ENCODE data around the gene SSR3. TPM values are rescaled to one million over a fixed set of nuclear protein-coding genes. Genes with fewer than 3 reads are reported as not detected.

Gene SSR3
- total RNA-seq, 2 experiments from 2014 or later: 63.3 to 158 TPM

- ChIA-PET POLR2A (no interaction called here), CTCF (ENCODE audit: unreplicated experiment) (no interaction called here)
Observed at GRCh38 chr3:156530980-156531379, 23.9 kb downstream of the SSR3 start.

DNA sequence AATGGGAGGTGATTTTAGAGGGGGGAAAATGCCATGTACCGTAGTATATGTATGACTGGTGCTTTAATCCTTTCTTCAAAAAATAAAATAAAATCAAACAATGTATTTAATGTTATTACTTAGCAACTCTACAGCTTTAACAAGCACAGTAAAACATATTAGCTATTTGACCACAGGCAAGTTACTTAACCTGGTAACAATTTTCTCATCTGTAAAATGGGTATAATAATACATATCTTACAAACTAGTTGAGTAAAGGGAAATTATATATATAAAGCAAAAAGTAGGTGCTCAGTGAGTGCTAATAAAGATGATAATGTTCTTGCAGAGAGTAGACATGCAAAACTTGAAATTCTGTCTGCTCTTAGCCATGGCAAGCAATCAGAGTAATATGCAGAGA is 27.9 kb downstream of the SSR3 start:
- BruUV-seq (replicated peaks): no TSS peak
- H3K27ac ChIP-seq (ENCODE audit: low read depth, low read length, poor library complexity, severe bottlenecking): no peak overlapping the region
- H3K4me1 ChIP-seq (ENCODE audit: insufficient read depth, low read length, poor library complexity, severe bottlenecking): no peaks in the 10 kb centered on the region
- POLR2A ChIA-PET: interaction anchor here (0.6 kb wide), 1 partner anchor 56 kb away, joined by 3 read pairs; no protein-coding TSS in a partner anchor
- no peaks in the 10 kb centered on the region for H3K9me3 ChIP-seq (ENCODE audit: low read length)
- no peak for TF ChIP-seq CTCF (conservative IDR thresholded peaks at IDR 0.05; ENCODE audit: low read length)
- no peak for TF ChIP-seq EZH2phosphoT487 (IDR thresholded peaks at IDR 0.05; ENCODE audit: borderline replicate concordance, low read depth, low read length)
- intact Hi-C loops (cut with micrococcal nuclease; ENCODE audit: unreplicated experiment): no loop called here
- no peaks in the 10 kb centered on the region for H3K79me2 ChIP-seq (ENCODE audit: insufficient read depth, low read depth, low read length)
- H3K9me2 ChIP-seq (ENCODE audit: insufficient read depth, low read length): no peaks in the 10 kb centered on the region
- H4K20me1 ChIP-seq (ENCODE audit: insufficient read depth, low read length): no peaks in the 10 kb centered on the region
- H3K36me3 ChIP-seq (ENCODE audit: insufficient read depth, low read length): no peaks in the 10 kb centered on the region
- H3K4me3 ChIP-seq (ENCODE audit: low read depth, low read length, poor library complexity, severe bottlenecking): no peak overlapping the region
- CTCF ChIA-PET (ENCODE audit: unreplicated experiment): no interaction called here
- H3K4me2 ChIP-seq (ENCODE audit: low read length): no peak overlapping the region
- DNase-seq (ENCODE audit: low spot score): no peak
- H2AFZ ChIP-seq (ENCODE audit: low read length): no peak overlapping the region

More at GRCh38 chr3:156530980-156531379, 23.9 kb downstream of the SSR3 start:
- Histone ChIP-seq H3K4me3 (ENCODE audit: low read depth, low read length, poor library complexity, severe bottlenecking) (no peak overlapping the region), H3K79me2 (ENCODE audit: insufficient read depth, low read depth, low read length) (no peaks in the 10 kb centered on the region), H3K27ac (ENCODE audit: low read depth, low read length, poor library complexity, severe bottlenecking) (no peak overlapping the region), H3K4me1 (ENCODE audit: insufficient read depth, low read length, poor library complexity, severe bottlenecking) (no peaks in the 10 kb centered on the region), H2AFZ (ENCODE audit: low read length) (no peak overlapping the region), H3K4me2 (ENCODE audit: low read length) (no peak overlapping the region), H4K20me1 (ENCODE audit: insufficient read depth, low read length) (no peaks in the 10 kb centered on the region), H3K36me3 (ENCODE audit: insufficient read depth, low read length) (no peaks in the 10 kb centered on the region), H3K9me2 (ENCODE audit: insufficient read depth, low read length) (no peaks in the 10 kb centered on the region), H3K9me3 (ENCODE audit: low read length) (no peaks in the 10 kb centered on the region)
- DNase-seq (ENCODE audit: low spot score): no peak
- TF ChIP-seq EZH2phosphoT487 (IDR thresholded peaks at IDR 0.05; ENCODE audit: borderline replicate concordance, low read depth, low read length): no peak
- TF ChIP-seq CTCF (conservative IDR thresholded peaks at IDR 0.05; ENCODE audit: low read length): no peak
- no TSS peak for BruUV-seq (replicated peaks)
- intact Hi-C loops (cut with micrococcal nuclease; ENCODE audit: unreplicated experiment): no loop called here

DNA sequence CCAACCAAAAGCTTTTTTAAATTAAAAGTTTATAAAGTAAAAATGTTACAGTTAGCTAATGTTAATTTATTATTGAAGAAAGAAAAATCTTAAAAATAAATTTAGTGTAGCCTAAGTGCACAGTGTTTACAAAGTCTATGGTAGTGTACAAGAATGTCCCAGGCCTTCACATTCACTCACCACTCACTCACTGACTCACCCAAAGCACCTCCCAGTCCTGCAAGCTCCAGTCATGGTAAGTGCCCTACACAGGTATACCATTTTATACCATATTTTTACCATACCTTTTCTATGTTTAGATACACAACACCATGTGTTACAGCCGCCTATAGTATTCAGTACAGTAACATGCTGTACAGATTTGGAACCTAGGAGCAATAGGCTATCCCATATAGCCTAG is 29.1 kb downstream of the SSR3 start:
- ChIA-PET CTCF (ENCODE audit: unreplicated experiment) (interaction anchor here (0.6 kb wide), 2 partner anchors 9 to 370 kb away, joined by 3 read pairs; no protein-coding TSS in a partner anchor), POLR2A (interaction anchor here (0.6 to 1.0 kb wide), 4 partner anchors 21 to 190 kb away, joined by 3 read pairs; no protein-coding TSS in a partner anchor)
- Histone ChIP-seq H3K36me3 (ENCODE audit: insufficient read depth, low read length) (no peaks in the 10 kb centered on the region), H4K20me1 (ENCODE audit: insufficient read depth, low read length) (no peaks in the 10 kb centered on the region), H3K9me2 (ENCODE audit: insufficient read depth, low read length) (no peaks in the 10 kb centered on the region), H3K4me1 (ENCODE audit: insufficient read depth, low read length, poor library complexity, severe bottlenecking) (no peaks in the 10 kb centered on the region), H3K4me3 (ENCODE audit: low read depth, low read length, poor library complexity, severe bottlenecking) (no peak overlapping the region), H3K4me2 (ENCODE audit: low read length) (no peak overlapping the region), H3K79me2 (ENCODE audit: insufficient read depth, low read depth, low read length) (no peaks in the 10 kb centered on the region), H2AFZ (ENCODE audit: low read length) (no peak overlapping the region), H3K27ac (ENCODE audit: low read depth, low read length, poor library complexity, severe bottlenecking) (no peak overlapping the region), H3K9me3 (ENCODE audit: low read length) (no peaks in the 10 kb centered on the region)
- no TSS peak for BruUV-seq (replicated peaks)
- intact Hi-C loops (cut with micrococcal nuclease; ENCODE audit: unreplicated experiment): no loop called here
- TF ChIP-seq EZH2phosphoT487 (IDR thresholded peaks at IDR 0.05; ENCODE audit: borderline replicate concordance, low read depth, low read length) (no peak), CTCF (conservative IDR thresholded peaks at IDR 0.05; ENCODE audit: low read length) (no peak)
- DNase-seq (ENCODE audit: low spot score): no peak

Measured in OCI-LY7 (cell line).